Muscle layer of duodenum (tissue), 2 donors: ENCODE measurements around the gene CORT.

ENCODE experiments used
- H3K27ac ChIP-seq: one replicate; pipeline ENCODE4 v1.7.0; 2013; ENCODE audit warnings: mild to moderate bottlenecking, low read length
- H3K27me3 ChIP-seq: one replicate; pipeline ENCODE4 v1.7.0; 2013; ENCODE audit warnings: low read depth, mild to moderate bottlenecking, control low read depth, low read length
- H3K36me3 ChIP-seq, 2 donors: one replicate each; pipeline ENCODE4 v1.7.0; 2013; ENCODE audit warnings: low read length in 2 of 2, control low read depth in 1 of 2, mild to moderate bottlenecking in 1 of 2; ENCODE audit not compliant: insufficient read depth in 2 of 2, control insufficient read depth in 1 of 2
- H3K4me1 ChIP-seq, 2 donors: one replicate each; pipeline ENCODE4 v1.7.0; 2013; ENCODE audit warnings: low read length in 2 of 2, mild to moderate bottlenecking in 2 of 2, control low read depth in 1 of 2, moderate library complexity in 1 of 2; ENCODE audit not compliant: insufficient read depth in 2 of 2, control insufficient read depth in 1 of 2
- H3K4me3 ChIP-seq, 2 donors: one replicate each; pipeline ENCODE4 v1.7.0; 2013; ENCODE audit warnings: low read length in 2 of 2, low read depth in 1 of 2, mild to moderate bottlenecking in 1 of 2
- H3K9me3 ChIP-seq, 2 donors: one replicate each; pipeline ENCODE4 v1.7.0; 2013; ENCODE audit warnings: low read length in 2 of 2, control low read depth in 1 of 2, mild to moderate bottlenecking in 1 of 2; ENCODE audit not compliant: control insufficient read depth in 1 of 2
- donor health status: healthy.

Gene CORT

GRCh38 chr1:10498231-10498630 lies 48.4 kb downstream of the CORT start:
- Histone ChIP-seq H3K4me1 (peaks cover 4 to 16% of the 10 kb centered on the region in 2 donors), H3K4me3 (no peak overlapping the region), H3K27ac (no peak overlapping the region), H3K27me3 (no peaks in the 10 kb centered on the region), H3K9me3 (no peaks in the 10 kb centered on the region), H3K36me3 (peaks cover 0 to 9% of the 10 kb centered on the region in 2 donors)
